K562 (cell line): ENCODE results near the gene SHTN1. TPM values are rescaled to one million over a fixed set of nuclear protein-coding genes. Genes with fewer than 3 reads are reported as not detected.
A peak's percentile ranks its signal among the peaks of the same experiment; 100 is the strongest.

Source experiments
- ATF7 ChIP-seq: fragments of 450-650 bp; IDR thresholded peaks from 2 replicates; pipeline ENCODE4 v1.7.1; 2014; ENCODE audit warnings: mild to moderate bottlenecking, moderate library complexity
- BHLHE40 ChIP-seq: IDR thresholded peaks from 2 replicates; pipeline ENCODE4 v1.6.1; 2011; ENCODE audit warnings: low read length, improper control_type of control experiment
- CBX1 ChIP-seq: sonication (generic); IDR thresholded peaks from 2 replicates; pipeline ENCODE4 v1.6.1; 2016; ENCODE audit warnings: antibody characterized with exemption, low read depth, mild to moderate bottlenecking
- CBX3 ChIP-seq, 2 experiments: IDR thresholded peaks; 1 replicate in 1 of 2; 2 replicates in 1 of 2; pipeline ENCODE4 v1.6.1; 2012; ENCODE audit warnings: inconsistent platforms in 2 of 2, low read length in 2 of 2, borderline replicate concordance in 1 of 2, control low read depth in 1 of 2
- CGGBP1 ChIP-seq: fragments of 250-450 bp; sonication (Bioruptor Pico); IDR thresholded peaks from 2 replicates; pipeline ENCODE4 v1.9.0; 2021; ENCODE audit warnings: mild to moderate bottlenecking
- CREM ChIP-seq: IDR thresholded peaks from 2 replicates; pipeline ENCODE4 v1.6.1; 2014; ENCODE audit warnings: antibody characterized with exemption, low read depth
- CXXC5 ChIP-seq: fragments of 250-450 bp; sonication (Bioruptor Pico); IDR thresholded peaks from 2 replicates; pipeline ENCODE4 v1.8.0; 2022; ENCODE audit warnings: inconsistent platforms, mild to moderate bottlenecking, moderate library complexity
- E2F6 ChIP-seq, 2 experiments: IDR thresholded peaks; 2 replicates each; pipeline ENCODE4 v1.6.1; 2011; ENCODE audit warnings: borderline replicate concordance in 1 of 2, control low read depth in 1 of 2, low read depth in 1 of 2, low read length in 1 of 2, mild to moderate bottlenecking in 1 of 2, mixed read lengths in 1 of 2, moderate library complexity in 1 of 2; ENCODE audit not compliant: insufficient read depth in 1 of 2, insufficient read length in 1 of 2, poor library complexity in 1 of 2, severe bottlenecking in 1 of 2; ENCODE audit errors: extremely low read depth in 1 of 2
- EGR1 ChIP-seq: fragments of 450-650 bp; conservative IDR thresholded peaks from 2 replicates; pipeline ENCODE4 v1.6.1; 2017; ENCODE audit warnings: mild to moderate bottlenecking
- ELF1 ChIP-seq: fragments of 200-800 bp; sonication (Bioruptor generic); IDR thresholded peaks from 2 replicates; pipeline ENCODE4 v1.6.1; 2016; ENCODE audit warnings: missing genetic modification characterization, missing compliant biosample characterization
- FOSL1 ChIP-seq: fragments of 200-800 bp; sonication (Bioruptor generic); conservative IDR thresholded peaks from 2 replicates; pipeline ENCODE4 v1.6.1; 2016; ENCODE audit warnings: missing genetic modification characterization, missing compliant biosample characterization
- GABPB1 ChIP-seq: sonication (generic); formaldehyde crosslinking; IDR thresholded peaks from 2 replicates; pipeline ENCODE4 v1.8.0; 2022; ENCODE audit warnings: mild to moderate bottlenecking, missing genetic modification reagents
- HMGN3 ChIP-seq: IDR thresholded peaks from 2 replicates; pipeline ENCODE4 v1.6.1; 2011; ENCODE audit warnings: borderline replicate concordance, low read depth, mild to moderate bottlenecking, mixed read lengths, low read length; ENCODE audit not compliant: insufficient read length; ENCODE audit errors: extremely low read depth
- KDM5B ChIP-seq: fragments of 200-600 bp; sonication (generic); IDR thresholded peaks from 2 replicates; pipeline ENCODE4 v1.6.1; 2012; ENCODE audit warnings: low read depth, mild to moderate bottlenecking, moderate library complexity, low read length, control low read depth, inconsistent platforms; ENCODE audit not compliant: insufficient replicate concordance
- NONO ChIP-seq, 2 experiments: fragments of 200-400 bp in 1 of 2; fragments of 450-650 bp in 1 of 2; formaldehyde crosslinking in 1 of 2; IDR thresholded peaks; 2 replicates each; pipeline ENCODE4 v1.6.1; 2017; ENCODE audit warnings: low read depth in 2 of 2, mild to moderate bottlenecking in 2 of 2, moderate library complexity in 2 of 2, low read length in 1 of 2
- NRF1 ChIP-seq, 2 experiments: fragments of 450-650 bp; IDR thresholded peaks in 1 of 2; conservative IDR thresholded peaks in 1 of 2; 2 replicates each; pipeline ENCODE4 v1.6.1; 2014; ENCODE audit warnings: mild to moderate bottlenecking in 2 of 2
- PHF20 ChIP-seq: fragments of 450-650 bp; IDR thresholded peaks from 2 replicates; pipeline ENCODE4 v1.6.1; 2018; ENCODE audit not compliant: partially characterized antibody
- PML ChIP-seq: IDR thresholded peaks from 2 replicates; pipeline ENCODE4 v1.6.1; 2012; ENCODE audit warnings: low read length, inconsistent platforms
- POLR2A ChIP-seq: fragments of 450-650 bp; conservative IDR thresholded peaks from 2 replicates; pipeline ENCODE4 v1.6.1; 2016
- POLR2AphosphoS5 ChIP-seq: IDR thresholded peaks from 2 replicates; pipeline ENCODE4 v1.6.1; 2011; ENCODE audit warnings: mild to moderate bottlenecking, low read depth, low read length, moderate library complexity; ENCODE audit not compliant: control insufficient read depth, insufficient read depth
- POLR2H ChIP-seq: IDR thresholded peaks from 2 replicates; pipeline ENCODE4 v1.6.1; 2016; ENCODE audit warnings: missing genetic modification characterization, low read depth, mild to moderate bottlenecking, control low read depth, missing compliant biosample characterization, moderate library complexity
- PPARD ChIP-seq: fragments of 250-450 bp; sonication (Bioruptor Pico); IDR thresholded peaks from 2 replicates; pipeline ENCODE4 v1.8.0; 2022; ENCODE audit warnings: inconsistent platforms, mild to moderate bottlenecking, moderate library complexity
- RBFOX2 ChIP-seq: fragments of 200-400 bp; formaldehyde crosslinking; IDR thresholded peaks from 2 replicates; pipeline ENCODE4 v1.6.1; 2017; ENCODE audit warnings: low read depth, mild to moderate bottlenecking, low read length, moderate library complexity
- SAFB ChIP-seq: fragments of 200-400 bp; formaldehyde crosslinking; IDR thresholded peaks from 2 replicates; pipeline ENCODE4 v1.6.1; 2017; ENCODE audit warnings: low read depth, low read length, borderline replicate concordance
- SOX6 ChIP-seq: fragments of 450-650 bp; IDR thresholded peaks from 2 replicates; pipeline ENCODE4 v1.6.1; 2014; ENCODE audit warnings: mild to moderate bottlenecking
- SP1 ChIP-seq: sonication (generic); formaldehyde crosslinking; IDR thresholded peaks from 2 replicates; pipeline ENCODE4 v1.8.1; 2022; ENCODE audit warnings: mild to moderate bottlenecking, missing genetic modification reagents
- TAF1 ChIP-seq: IDR thresholded peaks from 2 replicates; pipeline ENCODE4 v1.6.1; 2011; ENCODE audit warnings: mild to moderate bottlenecking, low read length, moderate library complexity; ENCODE audit not compliant: insufficient read depth, control insufficient read depth, severe bottlenecking; ENCODE audit errors: extremely low read depth
- ZBTB12 ChIP-seq: fragments of 250-450 bp; sonication (Bioruptor Pico); IDR thresholded peaks from 2 replicates; pipeline ENCODE4 v1.4.0; 2020
- polyA plus RNA-seq, 8 experiments: library from polyadenylated mRNA; depleted of rRNA in 4 of 8; stranded (reverse) in 5 of 8; unstranded in 3 of 8; fragments of >200 nt; fragmentation: Nextera tagmentation in 2 of 8; fragmentation: Illumina TruSeq in 1 of 8; extraction: Ambion mirVana in 2 of 8; extraction: Trizol in 1 of 8; gene quantifications; 2 replicates each; pipeline versions ENCODE4 v1.2.1 to v1.2.3, GENCODE V29; 2011 to 2014; ENCODE audit warnings: inconsistent platforms in 1 of 8, missing spikeins in 1 of 8
- total RNA-seq, 7 experiments: library from RNA; depleted of rRNA in 6 of 7; stranded (reverse); fragments of >200 nt in 6 of 7; fragmentation: Illumina TruSeq in 2 of 7; extraction: Trizol in 2 of 7; gene quantifications; 2 replicates each; pipeline versions ENCODE4 v1.2.1 to v1.2.3, GENCODE V29; 2011 to 2021; ENCODE audit warnings: low replicate concordance in 1 of 7

The SHTN1 gene
- total and polyA plus RNA-seq, 9 of the 15 experiments (the other 6 are each of a cell fraction or from before 2014, with no cell fraction given): 5.4 to 21.3 (median 13.3) TPM

- TF ChIP-seq POLR2H (tag): no peak
- 0 out of 2 replicates have a peak, but pooled peaks have one; percentile 23 for TF ChIP-seq PML
- TF ChIP-seq FOSL1 (tag): 0 out of 2 replicates have a peak, but pooled peaks have one; percentile 17
- peak; percentile 69 for TF ChIP-seq KDM5B
- TF ChIP-seq PHF20: peak; percentile 39
- 0 out of 4 replicates have a peak, but pooled peaks of 1 of the 2 experiments have one; percentile 7 for TF ChIP-seq NONO (IDR thresholded peaks at IDR 0.05; ENCODE audit: low read depth in 2 of 2, low read length in 1 of 2)
- TF ChIP-seq SAFB: peak; percentile 68
- TF ChIP-seq CXXC5 (CRISPR knock-in tag): peak; percentile 73
- peak; percentile 64 to 73 for TF ChIP-seq NRF1 (conservative IDR thresholded peaks at IDR 0.05 in 1 of 2, IDR thresholded peaks at IDR 0.05 in 1 of 2)
- TF ChIP-seq CBX3 (IDR thresholded peaks at IDR 0.05; ENCODE audit: borderline replicate concordance in 1 of 2, low read length in 2 of 2): no peak
- no peak for TF ChIP-seq CGGBP1 (CRISPR knock-in tag)
- peak; percentile 49 for TF ChIP-seq POLR2AphosphoS5
- TF ChIP-seq SP1: peak; percentile 52; the same call in 1 of the 2 replicates
- peak; percentile 67 for TF ChIP-seq EGR1
- TF ChIP-seq ZBTB12 (CRISPR knock-in tag): no peak
- peak; percentile 89 for TF ChIP-seq RBFOX2
- peak; percentile 34 for TF ChIP-seq HMGN3
- peak; percentile 89 for TF ChIP-seq ELF1 (tag)
- peak; percentile 68; the same call in 1 of the 2 replicates for TF ChIP-seq CREM
- TF ChIP-seq ATF7: peak; percentile 74
- TF ChIP-seq SOX6: no peak
- peak; percentile 9 to 49 for TF ChIP-seq E2F6 (IDR thresholded peaks at IDR 0.05; ENCODE audit: borderline replicate concordance in 1 of 2, extremely low read depth in 1 of 2, insufficient read depth in 1 of 2, insufficient read length in 1 of 2, low read depth in 1 of 2, low read length in 1 of 2, poor library complexity in 1 of 2, severe bottlenecking in 1 of 2)
- peak; percentile 38 for TF ChIP-seq TAF1
- peak; percentile 78 for TF ChIP-seq POLR2A
- TF ChIP-seq BHLHE40: peak; percentile 91
- 0 out of 2 replicates have a peak, but pooled peaks have one; percentile 9 for TF ChIP-seq CBX1
- TF ChIP-seq PPARD (CRISPR knock-in tag): no peak
- peak; percentile 32; the same call in 1 of the 2 replicates for TF ChIP-seq GABPB1
These were observed at the start of gene SHTN1 (continued) for GRCh38 chr10:117005026-117005526.
